Kidney (tissue), 14 donors: Measurements from ENCODE around the gene TTC28. TPM values are rescaled to one million over a fixed set of nuclear protein-coding genes. Genes with fewer than 3 reads are reported as not detected.

Experiments
- DNase-seq, 5 donors: peaks; one replicate each; pipeline ENCODE4 v3.0.0-alpha.2; 2013 to 2020
- FAIRE-seq: peaks from 2 replicates; lab custom pipeline; 2012; peaks lifted over from hg19 to GRCh38; lab: Jason Lieb, UNC
- H3K27ac ChIP-seq, 2 donors: one replicate each; pipeline ENCODE4 v1.7.0; 2013; ENCODE audit warnings: low read depth in 2 of 2, low read length in 2 of 2, inconsistent platforms in 1 of 2
- H3K27me3 ChIP-seq: one replicate; pipeline ENCODE4 v1.7.1; 2013; ENCODE audit warnings: low read length, inconsistent platforms; ENCODE audit not compliant: control insufficient read depth, insufficient read depth
- H3K36me3 ChIP-seq, 3 donors: one replicate each; pipeline versions ENCODE4 v1.7.0 to v1.7.1; 2013; ENCODE audit warnings: low read length in 3 of 3, control low read depth in 1 of 3, inconsistent platforms in 1 of 3; ENCODE audit not compliant: insufficient read depth in 3 of 3, control insufficient read depth in 2 of 3
- H3K4me1 ChIP-seq, 3 donors: one replicate each; pipeline versions ENCODE4 v1.7.0 to v1.7.1; 2013; ENCODE audit warnings: low read length in 3 of 3, inconsistent platforms in 1 of 3, low read depth in 1 of 3; ENCODE audit not compliant: control insufficient read depth in 2 of 3, insufficient read depth in 2 of 3
- H3K4me3 ChIP-seq, 3 donors: one replicate each; pipeline versions ENCODE4 v1.7.0 to v1.8.1; 2013; ENCODE audit warnings: low read length in 3 of 3, control low read depth in 1 of 3, inconsistent platforms in 1 of 3
- H3K9ac ChIP-seq, 3 donors: one replicate each; pipeline versions ENCODE4 v1.7.0 to v1.7.1; 2013; ENCODE audit warnings: low read length in 3 of 3, control low read depth in 1 of 3, inconsistent platforms in 1 of 3
- H3K9me3 ChIP-seq, 3 donors: one replicate each; pipeline versions ENCODE4 v1.7.0 to v1.7.1; 2013; ENCODE audit warnings: low read length in 3 of 3, control low read depth in 1 of 3, inconsistent platforms in 1 of 3; ENCODE audit not compliant: control insufficient read depth in 2 of 3, insufficient read depth in 1 of 3
- CTCF ChIP-seq: IDR thresholded peaks from 3 replicates; pipeline ENCODE4 v1.5.1; 2012; ENCODE audit warnings: mild to moderate bottlenecking, moderate library complexity, borderline replicate concordance; ENCODE audit not compliant: insufficient read depth; ENCODE audit errors: extremely low read depth
- intact Hi-C: fragments of 100-400 bp; cut with DNase I; formaldehyde crosslinking; loops from one replicate; pipeline ENCODE4 v1.11.1; 2022
- polyA plus RNA-seq: library from polyadenylated mRNA; stranded (reverse); fragments of 350-450 nt; fragmentation: Illumina TruSeq; extraction: RNeasy Lipid Tissue Mini Kit (QIAGEN cat#74804); gene quantifications from one replicate; pipeline ENCODE4 v1.2.3, GENCODE V29; 2014; ENCODE audit warnings: low read depth, low replicate concordance; ENCODE audit not compliant: insufficient read depth
- total RNA-seq: library from RNA; stranded (reverse); fragmentation: NEBNext Ultra II Directional; extraction: Animal tissue kit (Norgen Biotek cat#: 25700); gene quantifications from one replicate; pipeline ENCODE4 v1.2.1, GENCODE V29; 2021
- donor health status: control.
- donor health status: control.
- donor health status: control.
- donor health status: control.
- donor health status: control.
- donor health status: DM: yes; HTN: yes; CAD: no.
- donor health status: Normal renal cell carcinoma (clear cell type).

TTC28 gene
- total and polyA plus RNA-seq, 2 donors from 2014 or later, result 3.5 to 40.2 TPM

- H3K27ac ChIP-seq, result no peak overlapping the region
- FAIRE-seq, result peak; percentile 67
Measured at GRCh38 chr22:28413612-28414399, 265.8 kb downstream of the TTC28 start.

GRCh38 chr22:28412109-28412508 lies 267.5 kb downstream of the TTC28 start:
- H3K9me3 ChIP-seq, result no peaks in the 10 kb centered on the region
- H3K4me3 ChIP-seq, result no peak overlapping the region
- H3K36me3 ChIP-seq, result no peaks in the 10 kb centered on the region
- no peak overlapping the region for H3K27ac ChIP-seq
- peaks cover 0 to 4% (median 4%) of the 10 kb centered on the region in 3 donors for H3K4me1 ChIP-seq
- H3K27me3 ChIP-seq, result no peaks in the 10 kb centered on the region
- intact Hi-C loops, result no loop called here
- FAIRE-seq, result no peak
- no peak overlapping the region for H3K9ac ChIP-seq
- TF ChIP-seq CTCF, result no peak
- no peak for DNase-seq

More at GRCh38 chr22:28413612-28414399, 265.8 kb downstream of the TTC28 start:
- Histone ChIP-seq H3K9me3 (no peaks in the 10 kb centered on the region), H3K9ac (no peak overlapping the region), H3K36me3 (no peaks in the 10 kb centered on the region), H3K4me3 (no peak overlapping the region), H3K27me3 (no peaks in the 10 kb centered on the region), H3K4me1 (peaks cover 0 to 4% (median 4%) of the 10 kb centered on the region in 3 donors)
- intact Hi-C loops, result no loop called here
- DNase-seq, result peak in 1 of 5 donors; percentile 30
- no peak for TF ChIP-seq CTCF

GRCh38 chr22:28411125-28411524 lies 268.5 kb downstream of the TTC28 start:
- FAIRE-seq, result no peak
- intact Hi-C loops, result no loop called here
- TF ChIP-seq CTCF, result no peak
- DNase-seq, result no peak
- Histone ChIP-seq H3K27ac (no peak overlapping the region), H3K27me3 (no peaks in the 10 kb centered on the region), H3K9me3 (no peaks in the 10 kb centered on the region), H3K4me3 (no peak overlapping the region), H3K36me3 (no peaks in the 10 kb centered on the region), H3K4me1 (peaks cover 0 to 4% (median 4%) of the 10 kb centered on the region in 3 donors), H3K9ac (no peak overlapping the region)
